22Rv1 (cell line): Measurements from ENCODE around the gene SEMA6C.
A peak's percentile ranks its signal among the peaks of the same experiment; 100 is the strongest.

Experiments
- H3K27ac ChIP-seq: fragments of 450-650 bp; 2 replicates; pipeline ENCODE4 v1.5.1; 2017
- CTCF ChIP-seq: fragments of 450-650 bp; IDR thresholded peaks from 2 replicates; pipeline ENCODE4 v1.5.1; 2017; ENCODE audit warnings: mild to moderate bottlenecking
- ZFX ChIP-seq: fragments of 450-650 bp; IDR thresholded peaks from 2 replicates; pipeline ENCODE4 v1.6.1; 2017; ENCODE audit warnings: antibody characterized with exemption, borderline replicate concordance

Gene SEMA6C

DNA sequence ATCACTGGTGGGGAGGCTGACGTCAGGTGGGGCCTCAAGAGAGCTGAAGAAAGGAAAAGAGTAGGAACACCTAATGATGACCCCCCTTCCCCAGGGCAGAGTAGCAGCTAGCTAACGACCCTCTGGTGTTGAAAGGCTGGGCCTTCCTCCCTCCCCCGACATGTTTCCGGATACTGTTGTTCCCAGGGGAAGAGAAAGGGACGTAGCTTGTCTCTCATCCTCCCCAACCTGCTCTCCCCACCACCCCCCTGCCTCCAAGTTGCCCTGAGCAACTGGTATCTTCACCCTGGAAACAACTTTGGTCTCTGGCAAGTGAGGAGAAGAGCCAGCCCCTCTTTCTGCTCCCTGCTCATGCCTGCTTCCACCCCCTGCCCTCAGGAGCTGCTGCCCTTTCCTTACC lies 2.4 kb downstream of the SEMA6C start:
- TF ChIP-seq ZFX (no peak), CTCF (no peak)
- H3K27ac ChIP-seq = no peak overlapping the region

- TF ChIP-seq ZFX (no peak), CTCF (no peak)
- no peak overlapping the region for H3K27ac ChIP-seq
Observed at GRCh38 chr1:151143057-151143435, 3.4 kb downstream of the SEMA6C start.

GRCh38 chr1:151142411-151143056 lies 3.9 kb downstream of the SEMA6C start:
- no peak overlapping the region for H3K27ac ChIP-seq
- TF ChIP-seq CTCF = no peak
- TF ChIP-seq ZFX = no peak

DNA sequence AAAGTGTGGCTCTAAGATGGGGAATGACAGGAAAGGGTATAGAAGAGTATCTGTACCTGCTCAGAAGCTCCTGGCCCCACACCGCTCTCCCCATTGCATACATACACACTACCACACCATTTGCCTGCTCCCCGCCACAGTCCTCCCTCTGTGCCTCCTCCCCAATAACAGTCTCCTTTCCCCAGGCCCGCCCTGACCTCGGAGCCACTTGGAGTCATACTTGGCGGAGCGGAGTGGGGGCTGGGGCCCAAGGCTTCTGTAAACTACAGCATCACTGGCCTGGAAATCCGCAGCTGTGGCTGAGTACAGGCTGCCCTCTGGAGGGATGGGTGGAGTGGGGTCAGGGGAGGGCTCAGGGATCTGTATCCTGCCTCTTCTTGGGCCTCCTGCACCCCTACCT lies 8.6 kb downstream of the SEMA6C start:
- H3K27ac ChIP-seq = no peak overlapping the region
- no peak for TF ChIP-seq ZFX
- no peak for TF ChIP-seq CTCF

GRCh38 chr1:151135433-151136385 lies 10.7 kb downstream of the SEMA6C start:
- H3K27ac ChIP-seq = no peak overlapping the region
- TF ChIP-seq ZFX (no peak), CTCF (0 out of 2 replicates have a peak, but pooled peaks have one; percentile 1)

DNA sequence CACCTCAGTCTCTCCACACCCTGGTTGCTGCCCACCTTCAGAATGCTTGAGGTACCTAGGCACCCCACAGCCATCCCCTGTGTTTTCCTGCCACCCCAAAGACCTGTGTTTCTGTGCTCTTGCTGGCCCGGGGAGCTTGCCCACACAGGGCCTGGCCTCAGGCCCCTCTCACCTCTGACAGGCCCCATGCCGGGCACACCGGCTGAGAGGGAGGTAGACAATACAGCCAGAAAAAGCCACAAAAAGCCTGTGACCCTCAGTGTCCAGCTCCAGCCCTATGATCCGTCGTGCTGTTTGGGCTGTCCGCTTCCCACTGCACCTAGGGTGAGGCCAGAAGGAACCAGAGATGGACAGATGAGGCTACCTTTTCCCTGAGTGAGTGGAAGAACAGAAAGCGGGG lies 11.4 kb downstream of the SEMA6C start:
- TF ChIP-seq ZFX (no peak), CTCF (no peak)
- no peak overlapping the region for H3K27ac ChIP-seq

DNA sequence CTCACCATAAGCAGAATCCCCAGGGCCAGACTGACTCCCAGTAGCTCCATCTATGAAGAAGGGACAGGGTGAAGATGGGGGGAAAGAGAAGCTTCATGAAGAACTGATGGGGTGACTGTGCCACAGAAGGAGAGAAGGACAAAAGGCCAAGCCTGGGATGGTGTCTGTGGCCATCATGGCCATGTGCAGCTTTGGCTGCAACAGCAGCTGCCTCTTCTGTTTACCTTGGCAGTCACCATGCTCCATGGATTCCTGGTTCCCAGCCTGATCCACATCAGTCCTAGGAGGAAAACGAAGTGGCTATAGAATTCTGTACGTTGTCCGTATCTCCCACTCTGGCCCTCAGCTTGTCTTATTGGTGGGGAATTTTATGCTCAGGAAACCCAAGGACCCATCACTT lies 12.0 kb downstream of the SEMA6C start:
- TF ChIP-seq ZFX (no peak), CTCF (no peak)
- no peak overlapping the region for H3K27ac ChIP-seq
